ENCODE results near the gene HINT1. TPM values are rescaled to one million over a fixed set of nuclear protein-coding genes. Genes with fewer than 3 reads are reported as not detected.
"Not testable (repeated sequence)": the region's sequence is repeated elsewhere in the genome, so short reads cannot be mapped to it uniquely, and the experiment has no call there.

HINT1 gene
- total and polyA plus RNA-seq, 2 of the 4 experiments (the other 2 are of a cell fraction) = 179 to 352 TPM

- H3K23ac ChIP-seq (ENCODE audit: low read depth, low read length) = no peak overlapping the region
- CTCF ChIA-PET = no interaction called here
- in situ Hi-C loops (cut with MboI; ENCODE audit: low sequenced_read_pairs) (no loop called here), dilution Hi-C loops (cut with HindIII; ENCODE audit: low sequenced_read_pairs, unreplicated experiment) (no loop called here), intact Hi-C loops (cut with micrococcal nuclease) (no loop called here)
- no peak overlapping the region for H3K18ac ChIP-seq (ENCODE audit: low read depth, low read length)
- H3K4me2 ChIP-seq (ENCODE audit: low read depth, low read length) = no peak overlapping the region
- H2AFZ ChIP-seq (replicated peaks; ENCODE audit: low read length, poor library complexity) = no peak overlapping the region
- no peaks in the 10 kb centered on the region for H3K27me3 ChIP-seq (ENCODE audit: control insufficient read depth, insufficient read depth, low read length)
- no peak overlapping the region for H3K27ac ChIP-seq (ENCODE audit: insufficient read depth, low read length)
- H2AK5ac ChIP-seq (ENCODE audit: low read depth, low read length) = no peak overlapping the region
- no peak overlapping the region for H2BK20ac ChIP-seq (ENCODE audit: low read depth, low read length)
- H3K36me3 ChIP-seq (ENCODE audit: control insufficient read depth, insufficient read depth, low read length) = no peaks in the 10 kb centered on the region
- no peak overlapping the region for H3K14ac ChIP-seq (replicated peaks; ENCODE audit: low read depth, low read length)
- no CpG with 5 or more reads among the region's 2 CpGs for WGBS, 2 experiments (ENCODE audit: extremely low coverage in 2 of 2, insufficient read length in 1 of 2)
- H4K5ac ChIP-seq (ENCODE audit: low read depth, low read length) = no peak overlapping the region
- no peaks in the 10 kb centered on the region for H3K9me1 ChIP-seq (ENCODE audit: insufficient read depth, low read length)
- H4K91ac ChIP-seq (ENCODE audit: insufficient read depth, low read depth, low read length) = no peak overlapping the region
- no peak overlapping the region for H3K4me3 ChIP-seq (ENCODE audit: insufficient read depth, low read depth, low read length)
- no peaks in the 10 kb centered on the region for H3K4me1 ChIP-seq (ENCODE audit: control insufficient read depth, insufficient read depth, low read length)
- no peaks in the 10 kb centered on the region for H3K79me1 ChIP-seq (ENCODE audit: low read depth in 1 of 2, low read length in 2 of 2)
- no peak overlapping the region for H3K4ac ChIP-seq (ENCODE audit: low read depth, low read length)
- H4K8ac ChIP-seq (ENCODE audit: low read depth in 2 of 2, low read length in 2 of 2) = no peak overlapping the region
- POLR2A ChIA-PET (ENCODE audit: unreplicated experiment) = no interaction called here
- no peaks in the 10 kb centered on the region for H4K20me1 ChIP-seq (ENCODE audit: insufficient read depth, low read length)
- no peak overlapping the region for H2BK120ac ChIP-seq (ENCODE audit: low read depth, low read length)
- H3K9me3 ChIP-seq (ENCODE audit: control insufficient read depth, insufficient read depth, low read length) = no peaks in the 10 kb centered on the region
- no peak overlapping the region for H3K56ac ChIP-seq (ENCODE audit: extremely low read depth, insufficient read depth, low read length)
- TF ChIP-seq POLR2A (IDR thresholded peaks at IDR 0.05; ENCODE audit: low read depth, low read length) (no peak), RCOR1 (IDR thresholded peaks at IDR 0.05; ENCODE audit: insufficient replicate concordance, low read length) (no peak), RFX5 (IDR thresholded peaks at IDR 0.05; ENCODE audit: low read depth, low read length) (no peak), MAFK (IDR thresholded peaks at IDR 0.05; ENCODE audit: low read depth, low read length) (no peak), CEBPB (IDR thresholded peaks at IDR 0.05; ENCODE audit: low read depth, low read length) (no peak), RAD21 (IDR thresholded peaks at IDR 0.05; ENCODE audit: low read length) (no peak), ELK1 (IDR thresholded peaks at IDR 0.05; ENCODE audit: borderline replicate concordance, low read depth, low read length) (no peak)
- BruUV-seq (replicated peaks) = no TSS peak
- H2BK15ac ChIP-seq (ENCODE audit: low read depth, low read length) = no peak overlapping the region
- H2AK9ac ChIP-seq (replicated peaks; ENCODE audit: low read depth, low read length, poor library complexity) = no peak overlapping the region
- no peak overlapping the region for H3K9ac ChIP-seq (ENCODE audit: low read depth, low read length)
- no peak overlapping the region for H2BK5ac ChIP-seq (ENCODE audit: low read depth, low read length, poor library complexity, severe bottlenecking)
- no peak for ATAC-seq (ENCODE audit: low read depth)
- no peak for DNase-seq
Measured at GRCh38 chr5:131139321-131139720, 25.7 kb downstream of the HINT1 start.

- H2AFZ ChIP-seq (replicated peaks; ENCODE audit: low read length, poor library complexity); DNase-seq; POLR2A ChIA-PET (ENCODE audit: unreplicated experiment); intact Hi-C loops (cut with micrococcal nuclease); H3K79me1 ChIP-seq (ENCODE audit: low read depth in 1 of 2, low read length in 2 of 2); H3K9ac ChIP-seq (ENCODE audit: low read depth, low read length); H3K4ac ChIP-seq (ENCODE audit: low read depth, low read length); H3K4me1 ChIP-seq (ENCODE audit: control insufficient read depth, insufficient read depth, low read length); H2BK120ac ChIP-seq (ENCODE audit: low read depth, low read length); H3K27me3 ChIP-seq (ENCODE audit: control insufficient read depth, insufficient read depth, low read length); ATAC-seq (ENCODE audit: low read depth); H2BK5ac ChIP-seq (ENCODE audit: low read depth, low read length, poor library complexity, severe bottlenecking); H3K9me1 ChIP-seq (ENCODE audit: insufficient read depth, low read length); H3K4me3 ChIP-seq (ENCODE audit: insufficient read depth, low read depth, low read length); H3K36me3 ChIP-seq (ENCODE audit: control insufficient read depth, insufficient read depth, low read length); in situ Hi-C loops (cut with MboI; ENCODE audit: low sequenced_read_pairs); BruUV-seq (replicated peaks); H3K9me3 ChIP-seq (ENCODE audit: control insufficient read depth, insufficient read depth, low read length); H2BK15ac ChIP-seq (ENCODE audit: low read depth, low read length); H3K56ac ChIP-seq (ENCODE audit: extremely low read depth, insufficient read depth, low read length); H2BK20ac ChIP-seq (ENCODE audit: low read depth, low read length); H4K20me1 ChIP-seq (ENCODE audit: insufficient read depth, low read length); H4K91ac ChIP-seq (ENCODE audit: insufficient read depth, low read depth, low read length); dilution Hi-C loops (cut with HindIII; ENCODE audit: low sequenced_read_pairs, unreplicated experiment); H2AK9ac ChIP-seq (replicated peaks; ENCODE audit: low read depth, low read length, poor library complexity); H2AK5ac ChIP-seq (ENCODE audit: low read depth, low read length); H4K8ac ChIP-seq (ENCODE audit: low read depth in 2 of 2, low read length in 2 of 2); H3K14ac ChIP-seq (replicated peaks; ENCODE audit: low read depth, low read length); H3K4me2 ChIP-seq (ENCODE audit: low read depth, low read length); H3K23ac ChIP-seq (ENCODE audit: low read depth, low read length); H4K5ac ChIP-seq (ENCODE audit: low read depth, low read length); H3K27ac ChIP-seq (ENCODE audit: insufficient read depth, low read length); H3K18ac ChIP-seq (ENCODE audit: low read depth, low read length); CTCF ChIA-PET: not testable (repeated sequence)
- no CpG with 5 or more reads among the region's 5 CpGs for WGBS, 2 experiments (ENCODE audit: extremely low coverage in 2 of 2, insufficient read length in 1 of 2)
Measured at GRCh38 chr5:131138406-131138805, 26.6 kb downstream of the HINT1 start.
